ENCODE data around the gene UNCX.

GRCh38 chr7:1267016-1267900 lies 34.6 kb downstream of the UNCX start:
- no peak for TF ChIP-seq CTCF (IDR thresholded peaks at IDR 0.05)
- TF ChIP-seq POLR2A (IDR thresholded peaks at IDR 0.05), result no peak

Measured in breast epithelium (tissue), 3 donors.